PC-3 (cell line): ENCODE measurements around the gene COL8A1. TPM values are rescaled to one million over a fixed set of nuclear protein-coding genes. Genes with fewer than 3 reads are reported as not detected.

Source experiments
- ATAC-seq: fragments of 200-7000 bp; cut with Tn5 transposase; 2 replicates; pipeline ENCODE4 v1.9.1; 2020; ENCODE audit warnings: mild to moderate bottlenecking, moderate library complexity
- BruUV-seq: library from RNA; stranded (reverse); fragments of 400-500 nt; replicated peaks from 2 replicates; lab custom pipeline; 2021; lab: Mats Ljungman, UMichigan
- CTCF ChIA-PET: fragments of 300-600 bp; sonication (Branson Sonifier 250); formaldehyde crosslinking; loops from one replicate; lab custom pipeline; 2022; ENCODE audit warnings: antibody characterized with exemption; lab: Charles Lee
- POLR2A ChIA-PET: fragments of 300-600 bp; sonication (Branson Sonifier 250); formaldehyde crosslinking; loops from one replicate; lab custom pipeline; 2022; ENCODE audit warnings: antibody characterized with exemption; ENCODE audit not compliant: unreplicated experiment; lab: Charles Lee
- DNase-seq: peaks from one replicate; pipeline ENCODE4 v3.0.0-alpha.2; 2015
- H2AFZ ChIP-seq: fragments of 300-600 bp; sonication (generic); 2 replicates; pipeline ENCODE4 v1.6.0; 2016; ENCODE audit warnings: antibody characterized with exemption, low read length
- H3F3A ChIP-seq: fragments of 300-600 bp; sonication (generic); one replicate; pipeline ENCODE4 v1.6.0; 2017; ENCODE audit warnings: antibody characterized with exemption, low read length, control low read depth, mild to moderate bottlenecking; ENCODE audit not compliant: unreplicated experiment
- H3K27ac ChIP-seq: fragments of 300-600 bp; sonication (generic); 2 replicates; pipeline ENCODE4 v1.5.1; 2016; ENCODE audit warnings: mild to moderate bottlenecking, low read length
- H3K27me3 ChIP-seq: fragments of 300-600 bp; sonication (generic); 2 replicates; pipeline ENCODE4 v1.6.1; 2016; ENCODE audit warnings: low read length, mixed read lengths
- H3K36me3 ChIP-seq: fragments of 300-600 bp; sonication (generic); 2 replicates; pipeline ENCODE4 v1.6.1; 2016; ENCODE audit warnings: low read depth, mixed run types, low read length, mixed read lengths
- H3K4me1 ChIP-seq: fragments of 300-600 bp; sonication (generic); 2 replicates; pipeline ENCODE4 v1.5.1; 2016; ENCODE audit warnings: low read length; ENCODE audit not compliant: insufficient read depth
- H3K4me2 ChIP-seq: fragments of 300-600 bp; sonication (generic); 2 replicates; pipeline ENCODE4 v1.6.0; 2016; ENCODE audit warnings: low read length
- H3K4me3 ChIP-seq: fragments of 300-600 bp; sonication (generic); 2 replicates; pipeline ENCODE4 v1.5.1; 2016; ENCODE audit warnings: mild to moderate bottlenecking, low read length, mixed read lengths
- H3K79me2 ChIP-seq: fragments of 300-600 bp; sonication (generic); 2 replicates; pipeline ENCODE4 v1.6.1; 2017; ENCODE audit warnings: low read length, mixed read lengths
- H3K9ac ChIP-seq: fragments of 300-600 bp; sonication (generic); 2 replicates; pipeline ENCODE4 v1.6.0; 2016; ENCODE audit warnings: mild to moderate bottlenecking, low read length
- H3K9me2 ChIP-seq: fragments of 300-600 bp; sonication (generic); replicated peaks from 2 replicates; pipeline ENCODE4 v1.6.1; 2016; ENCODE audit warnings: mixed run types, low read length, mixed read lengths
- H3K9me3 ChIP-seq: fragments of 300-600 bp; sonication (generic); 2 replicates; pipeline ENCODE4 v1.6.1; 2016; ENCODE audit warnings: low read length, mixed read lengths
- H4K20me1 ChIP-seq: fragments of 300-600 bp; sonication (generic); 2 replicates; pipeline ENCODE4 v1.6.1; 2016; ENCODE audit warnings: low read length, mixed read lengths
- CTCF ChIP-seq: fragments of 300-600 bp; sonication (generic); conservative IDR thresholded peaks from 2 replicates; pipeline ENCODE4 v1.5.1; 2017; ENCODE audit warnings: antibody characterized with exemption, low read depth, mild to moderate bottlenecking, low read length
- EZH2 ChIP-seq: fragments of 300-600 bp; sonication (generic); IDR thresholded peaks from one replicate; pipeline ENCODE4 v1.6.1; 2017; ENCODE audit warnings: antibody characterized with exemption, mild to moderate bottlenecking, low read length; ENCODE audit not compliant: unreplicated experiment
- EZH2phosphoT487 ChIP-seq: fragments of 300-600 bp; sonication (generic); IDR thresholded peaks from 2 replicates; pipeline ENCODE4 v1.6.1; 2018; ENCODE audit warnings: mild to moderate bottlenecking, antibody characterized with exemption, low read length, borderline replicate concordance
- intact Hi-C: fragments of 100-400 bp; cut with micrococcal nuclease; formaldehyde crosslinking; loops from 2 replicates; pipeline ENCODE4 v1.9.0; 2023
- total RNA-seq: library from RNA; depleted of rRNA; stranded (reverse); fragments of >200 nt; gene quantifications from 2 replicates; pipeline ENCODE4 v1.2.3, GENCODE V29; 2014

COL8A1 gene
- total RNA-seq, 1 experiment from 2014 or later, result 2.4 TPM

GRCh38 chr3:99783011-99783573 is 144.7 kb downstream of the COL8A1 start:
- CTCF ChIA-PET, result no interaction called here

GRCh38 chr3:99789011-99789721 is 150.8 kb downstream of the COL8A1 start:
- intact Hi-C loops, result loop anchor here (1.0 kb wide), 3 partner anchors 14 to 144 kb away; no protein-coding TSS in a partner anchor
- POLR2A ChIA-PET, result no interaction called here
- no TSS peak for BruUV-seq
- Histone ChIP-seq H3K36me3 (no peaks in the 10 kb centered on the region), H2AFZ (0 out of 2 replicates have a peak overlapping the region, but pooled peaks have one; percentile 51), H3K9ac (no peak overlapping the region), H3K4me2 (peak overlapping the region; percentile 12; the same call in 1 of the 2 replicates), H3K79me2 (no peaks in the 10 kb centered on the region), H3K9me2 (no peaks in the 10 kb centered on the region), H3F3A (no peaks in the 10 kb centered on the region), H4K20me1 (no peaks in the 10 kb centered on the region), H3K27ac (no peak overlapping the region), H3K4me3 (no peak overlapping the region), H3K9me3 (no peaks in the 10 kb centered on the region), H3K27me3 (no peaks in the 10 kb centered on the region), H3K4me1 (peaks cover 4% of the 10 kb centered on the region; the same call in 1 of the 2 replicates)
- CTCF ChIA-PET, result interaction anchor here (0.6 kb wide), 1 partner anchor 9 kb away, joined by 4 read pairs; no protein-coding TSS in a partner anchor
- TF ChIP-seq EZH2, result no peak
- TF ChIP-seq CTCF, result peak; percentile 94
- no peak for TF ChIP-seq EZH2phosphoT487
- ATAC-seq (peak; percentile 100), DNase-seq (peak; percentile 84)

More at GRCh38 chr3:99783011-99783573, 144.7 kb downstream of the COL8A1 start:
- POLR2A ChIA-PET, result interaction anchor here (0.5 kb wide), 1 partner anchor 145 kb away, joined by 4 read pairs; the partner anchor contains the start of gene COL8A1
- H3K4me3 ChIP-seq, result no peak overlapping the region
- peaks cover 26% of the 10 kb centered on the region for H3K4me1 ChIP-seq
- DNase-seq (peak; percentile 88), ATAC-seq (peak; percentile 43)
- H3K27ac ChIP-seq, result no peak overlapping the region
- no peaks in the 10 kb centered on the region for H3K27me3 ChIP-seq
- no peaks in the 10 kb centered on the region for H3K79me2 ChIP-seq
- no peaks in the 10 kb centered on the region for H4K20me1 ChIP-seq
- no peaks in the 10 kb centered on the region for H3K9me2 ChIP-seq
- intact Hi-C loops, result no loop called here
- H3F3A ChIP-seq, result no peaks in the 10 kb centered on the region
- BruUV-seq, result no TSS peak
- H3K36me3 ChIP-seq, result no peaks in the 10 kb centered on the region
- H3K9me3 ChIP-seq, result no peaks in the 10 kb centered on the region
- 0 out of 2 replicates have a peak overlapping the region, but pooled peaks have one; percentile 17 for H3K4me2 ChIP-seq
- no peak for TF ChIP-seq EZH2phosphoT487
- no peak for TF ChIP-seq EZH2
- no peak for TF ChIP-seq CTCF
- H2AFZ ChIP-seq, result no peak overlapping the region
- H3K9ac ChIP-seq, result no peak overlapping the region

GRCh38 chr3:99794485-99794884 is 156.1 kb downstream of the COL8A1 start:
- intact Hi-C loops, result no loop called here
- H3K9me3 ChIP-seq, result no peaks in the 10 kb centered on the region
- H3K27ac ChIP-seq, result no peak overlapping the region
- TF ChIP-seq EZH2 (no peak), CTCF (no peak), EZH2phosphoT487 (no peak)
- ChIA-PET POLR2A (no interaction called here), CTCF (no interaction called here)
- H2AFZ ChIP-seq, result no peak overlapping the region
- no peak for ATAC-seq
- no peak overlapping the region for H3K4me3 ChIP-seq
- no TSS peak for BruUV-seq
- H3K9ac ChIP-seq, result no peak overlapping the region
- H3F3A ChIP-seq, result no peaks in the 10 kb centered on the region
- no peaks in the 10 kb centered on the region for H3K9me2 ChIP-seq
- H4K20me1 ChIP-seq, result no peaks in the 10 kb centered on the region
- no peaks in the 10 kb centered on the region for H3K36me3 ChIP-seq
- H3K4me1 ChIP-seq, result no peaks in the 10 kb centered on the region
- H3K27me3 ChIP-seq, result no peaks in the 10 kb centered on the region
- no peak overlapping the region for H3K4me2 ChIP-seq
- no peak for DNase-seq
- no peaks in the 10 kb centered on the region for H3K79me2 ChIP-seq
